Measurements from ENCODE around the gene PASK.

GRCh38 chr2:241140445-241140840, 8.8 kb downstream of the PASK start:
- TF ChIP-seq POLR2A (IDR thresholded peaks at IDR 0.05) (no peak), CTCF (IDR thresholded peaks at IDR 0.05 in 8 of 11, conservative IDR thresholded peaks at IDR 0.05 in 3 of 11) (no peak)

Measured in spleen (tissue), 7 donors.